CD4-positive, alpha-beta memory T cell (primary cell): ENCODE measurements around the gene ZSCAN20. TPM values are rescaled to one million over a fixed set of nuclear protein-coding genes. Genes with fewer than 3 reads are reported as not detected.

Experiments
- CTCF ChIA-PET: fragments of 350-600 bp; sonication (Branson Sonifier 250); formaldehyde crosslinking; loops from one replicate; lab custom pipeline; 2021; ENCODE audit warnings: inconsistent platforms; ENCODE audit not compliant: partially characterized antibody; lab: Charles Lee
- POLR2A ChIA-PET: fragments of 350-600 bp; sonication (Branson Sonifier 250); formaldehyde crosslinking; loops from one replicate; lab custom pipeline; 2021; ENCODE audit not compliant: partially characterized antibody; lab: Charles Lee
- DNase-seq, 5 donors: peaks; one replicate each; pipeline versions ENCODE4 v3.0.0 to v3.0.0-alpha.2; 2020 to 2022; ENCODE audit warnings: mixed read lengths in 1 of 5
- H3K27ac ChIP-seq: one replicate; pipeline ENCODE4 v1.7.0; 2013; ENCODE audit warnings: low read depth, low read length
- H3K27me3 ChIP-seq: 2 replicates; pipeline ENCODE4 v1.7.0; 2013; ENCODE audit warnings: mild to moderate bottlenecking, low read length, moderate library complexity; ENCODE audit not compliant: insufficient read depth
- H3K36me3 ChIP-seq: 2 replicates; pipeline ENCODE4 v1.7.0; 2013; ENCODE audit warnings: mild to moderate bottlenecking, low read length, moderate library complexity; ENCODE audit not compliant: insufficient read depth
- H3K4me1 ChIP-seq: 2 replicates; pipeline ENCODE4 v1.7.0; 2013; ENCODE audit warnings: mild to moderate bottlenecking, low read length, moderate library complexity; ENCODE audit not compliant: insufficient read depth
- H3K4me3 ChIP-seq, 2 donors: one replicate each; pipeline ENCODE4 v1.7.0; 2013; ENCODE audit warnings: low read length in 2 of 2, mild to moderate bottlenecking in 1 of 2
- H3K9me3 ChIP-seq, 2 donors: one replicate each; pipeline ENCODE4 v1.7.0; 2013; ENCODE audit warnings: low read length in 2 of 2, control low read depth in 1 of 2; ENCODE audit not compliant: control insufficient read depth in 1 of 2
- H3K27ac Mint-ChIP-seq, 7 donors: one replicate each; pipeline ENCODE4 v1.8.0; 2020 to 2021; ENCODE audit warnings: mixed read lengths in 7 of 7, mild to moderate bottlenecking in 6 of 7, inconsistent platforms in 3 of 7, moderate library complexity in 3 of 7
- H3K27me3 Mint-ChIP-seq, 2 donors: one replicate each; pipeline ENCODE4 v1.8.0; 2020 to 2021; ENCODE audit warnings: mixed read lengths in 2 of 2
- H3K36me3 Mint-ChIP-seq, 2 donors: one replicate each; pipeline ENCODE4 v1.8.0; 2020 to 2021; ENCODE audit warnings: mixed read lengths in 2 of 2, inconsistent platforms in 1 of 2, mild to moderate bottlenecking in 1 of 2
- H3K4me1 Mint-ChIP-seq, 4 donors: one replicate each; pipeline ENCODE4 v1.8.0; 2020 to 2021; ENCODE audit warnings: mixed read lengths in 4 of 4, mild to moderate bottlenecking in 1 of 4
- H3K4me3 Mint-ChIP-seq, 8 donors: one replicate each; pipeline ENCODE4 v1.8.0; 2020 to 2021; ENCODE audit warnings: mixed read lengths in 8 of 8, mild to moderate bottlenecking in 7 of 8, moderate library complexity in 6 of 8, inconsistent platforms in 3 of 8
- H3K9me3 Mint-ChIP-seq, 8 donors: one replicate each; pipeline ENCODE4 v1.8.0; 2020 to 2021; ENCODE audit warnings: mixed read lengths in 8 of 8, mild to moderate bottlenecking in 5 of 8, inconsistent platforms in 3 of 8, moderate library complexity in 1 of 8
- intact Hi-C: fragments of 100-400 bp; cut with micrococcal nuclease; formaldehyde crosslinking; loops from one replicate; pipeline ENCODE4 v1.15.1; 2023
- polyA plus RNA-seq, 2 donors: library from polyadenylated mRNA; unstranded; fragments of 300-500 nt; fragmentation: Illumina TruSeq; gene quantifications; one replicate each; pipeline ENCODE4 v1.2.3, GENCODE V29; 2021
- total RNA-seq, 2 experiments: library from RNA; stranded (reverse); gene quantifications; one replicate each; pipeline ENCODE4 v1.2.3, GENCODE V29; 2021

ZSCAN20 gene
- total and polyA plus RNA-seq, 4 experiments from 2014 or later, result 0.73 to 3.9 (median 3.8) TPM; not detected in 1

- peaks cover 0 to 7% (median 0%) of the 10 kb centered on the region in 4 donors for H3K4me1 Mint-ChIP-seq
- no peak for DNase-seq
- no peaks in the 10 kb centered on the region for H3K27me3 ChIP-seq
- ChIA-PET CTCF (no interaction called here), POLR2A (no interaction called here)
- peaks cover 0 to 21% (median 16%) of the 10 kb centered on the region in 8 donors for H3K9me3 Mint-ChIP-seq
- H3K36me3 ChIP-seq, result no peaks in the 10 kb centered on the region
- peaks cover 33 to 43% of the 10 kb centered on the region in 2 donors for H3K36me3 Mint-ChIP-seq
- H3K4me1 ChIP-seq, result no peaks in the 10 kb centered on the region
- no peak overlapping the region for H3K4me3 Mint-ChIP-seq
- intact Hi-C loops, result no loop called here
- H3K9me3 ChIP-seq, result no peaks in the 10 kb centered on the region
- no peak overlapping the region for H3K27ac ChIP-seq
- no peak overlapping the region for H3K27ac Mint-ChIP-seq
- H3K27me3 Mint-ChIP-seq, result no peaks in the 10 kb centered on the region
- H3K4me3 ChIP-seq, result no peak overlapping the region
These were observed 10.0 kb downstream of the ZSCAN20 start for GRCh38 chr1:33482412-33482811.

GRCh38 chr1:33488624-33489023, 16.2 kb downstream of the ZSCAN20 start:
- POLR2A ChIA-PET, result no interaction called here
- peaks cover 57 to 85% of the 10 kb centered on the region in 2 donors for H3K36me3 Mint-ChIP-seq

GRCh38 chr1:33494929-33495328, 22.5 kb downstream of the ZSCAN20 start:
- Mint-ChIP-seq H3K27ac (no peak overlapping the region), H3K36me3 (peaks cover 62 to 68% of the 10 kb centered on the region in 2 donors), H3K4me3 (no peak overlapping the region), H3K27me3 (no peaks in the 10 kb centered on the region), H3K9me3 (peaks cover 6 to 77% (median 54%) of the 10 kb centered on the region in 8 donors), H3K4me1 (no peaks in the 10 kb centered on the region)
- H3K4me1 ChIP-seq, result no peaks in the 10 kb centered on the region
- H3K4me3 ChIP-seq, result no peak overlapping the region
- H3K27me3 ChIP-seq, result no peaks in the 10 kb centered on the region
- POLR2A ChIA-PET, result no interaction called here
- no peak overlapping the region for H3K27ac ChIP-seq
- H3K9me3 ChIP-seq, result peaks cover 0 to 31% of the 10 kb centered on the region in 2 donors
- H3K36me3 ChIP-seq, result peaks cover 2% of the 10 kb centered on the region
- intact Hi-C loops, result no loop called here
- DNase-seq, result no peak
- CTCF ChIA-PET, result no interaction called here

More at GRCh38 chr1:33488624-33489023, 16.2 kb downstream of the ZSCAN20 start:
- Histone ChIP-seq H3K9me3 (peaks cover 0 to 7% of the 10 kb centered on the region in 2 donors), H3K4me1 (no peaks in the 10 kb centered on the region), H3K27ac (no peak overlapping the region), H3K36me3 (peaks cover 5% of the 10 kb centered on the region), H3K4me3 (no peak overlapping the region), H3K27me3 (no peaks in the 10 kb centered on the region)
- CTCF ChIA-PET, result interaction anchor here (1.6 kb wide), 1 partner anchor 17 kb away, joined by 3 read pairs; no protein-coding TSS in a partner anchor
- Mint-ChIP-seq H3K4me3 (no peak overlapping the region), H3K4me1 (no peaks in the 10 kb centered on the region), H3K27ac (no peak overlapping the region), H3K9me3 (peaks cover 0 to 37% (median 25%) of the 10 kb centered on the region in 8 donors), H3K27me3 (no peaks in the 10 kb centered on the region)
- DNase-seq, result no peak
- intact Hi-C loops, result no loop called here

- H3K4me3 ChIP-seq, result no peak overlapping the region
- no peaks in the 10 kb centered on the region for H3K27me3 ChIP-seq
- CTCF ChIA-PET, result no interaction called here
- POLR2A ChIA-PET, result no interaction called here
- H3K9me3 ChIP-seq, result peaks cover 0 to 31% of the 10 kb centered on the region in 2 donors
- H3K27ac Mint-ChIP-seq, result no peak overlapping the region
- no peak overlapping the region for H3K4me3 Mint-ChIP-seq
- DNase-seq, result no peak
- intact Hi-C loops, result no loop called here
- no peak overlapping the region for H3K27ac ChIP-seq
- peaks cover 46% of the 10 kb centered on the region in 2 donors for H3K36me3 Mint-ChIP-seq
- H3K4me1 Mint-ChIP-seq, result no peaks in the 10 kb centered on the region
- H3K4me1 ChIP-seq, result no peaks in the 10 kb centered on the region
- H3K27me3 Mint-ChIP-seq, result no peaks in the 10 kb centered on the region
- H3K9me3 Mint-ChIP-seq, result peaks cover 6 to 74% (median 54%) of the 10 kb centered on the region in 8 donors
- no peaks in the 10 kb centered on the region for H3K36me3 ChIP-seq
These were observed 25.0 kb downstream of the ZSCAN20 start for GRCh38 chr1:33497410-33497809.

GRCh38 chr1:33500547-33500946, 28.1 kb downstream of the ZSCAN20 start:
- Histone ChIP-seq H3K4me1 (no peaks in the 10 kb centered on the region), H3K27ac (no peak overlapping the region), H3K36me3 (no peaks in the 10 kb centered on the region), H3K27me3 (no peaks in the 10 kb centered on the region), H3K4me3 (no peak overlapping the region), H3K9me3 (peaks cover 0 to 6% of the 10 kb centered on the region in 2 donors)
- DNase-seq, result no peak
- Mint-ChIP-seq H3K9me3 (peaks cover 6 to 47% (median 28%) of the 10 kb centered on the region in 8 donors), H3K27ac (no peak overlapping the region), H3K4me1 (no peaks in the 10 kb centered on the region), H3K36me3 (peaks cover 21% of the 10 kb centered on the region in 2 donors), H3K27me3 (no peaks in the 10 kb centered on the region), H3K4me3 (no peak overlapping the region)
- intact Hi-C loops, result no loop called here
- ChIA-PET CTCF (no interaction called here), POLR2A (no interaction called here)

GRCh38 chr1:33501309-33501708, 28.9 kb downstream of the ZSCAN20 start:
- Histone ChIP-seq H3K4me3 (no peak overlapping the region), H3K9me3 (no peaks in the 10 kb centered on the region), H3K27me3 (no peaks in the 10 kb centered on the region), H3K36me3 (no peaks in the 10 kb centered on the region), H3K4me1 (no peaks in the 10 kb centered on the region), H3K27ac (no peak overlapping the region)
- Mint-ChIP-seq H3K4me1 (no peaks in the 10 kb centered on the region), H3K9me3 (peaks cover 4 to 39% (median 21%) of the 10 kb centered on the region in 8 donors), H3K27ac (no peak overlapping the region), H3K27me3 (no peaks in the 10 kb centered on the region), H3K36me3 (peaks cover 15 to 19% of the 10 kb centered on the region in 2 donors), H3K4me3 (no peak overlapping the region)
- ChIA-PET POLR2A (no interaction called here), CTCF (no interaction called here)
- DNase-seq, result no peak
- intact Hi-C loops, result no loop called here

- Histone ChIP-seq H3K4me3 (no peak overlapping the region), H3K9me3 (no peaks in the 10 kb centered on the region), H3K27ac (no peak overlapping the region), H3K4me1 (no peaks in the 10 kb centered on the region), H3K36me3 (no peaks in the 10 kb centered on the region), H3K27me3 (no peaks in the 10 kb centered on the region)
- Mint-ChIP-seq H3K27ac (no peak overlapping the region), H3K9me3 (peaks cover 3 to 36% (median 19%) of the 10 kb centered on the region in 8 donors), H3K27me3 (no peaks in the 10 kb centered on the region), H3K4me1 (no peaks in the 10 kb centered on the region), H3K36me3 (peaks cover 13 to 17% of the 10 kb centered on the region in 2 donors), H3K4me3 (no peak overlapping the region)
- DNase-seq, result no peak
- ChIA-PET POLR2A (no interaction called here), CTCF (no interaction called here)
- intact Hi-C loops, result no loop called here
These were observed 29.3 kb downstream of the ZSCAN20 start for GRCh38 chr1:33501774-33502173.
